ENCODE data around the gene LAMA2. TPM values are rescaled to one million over a fixed set of nuclear protein-coding genes. Genes with fewer than 3 reads are reported as not detected.
A peak's percentile ranks its signal among the peaks of the same experiment; 100 is the strongest.

LAMA2 gene
- total and polyA plus RNA-seq, 4 donors = 5.2 to 105 (median 45.9) TPM

DNA sequence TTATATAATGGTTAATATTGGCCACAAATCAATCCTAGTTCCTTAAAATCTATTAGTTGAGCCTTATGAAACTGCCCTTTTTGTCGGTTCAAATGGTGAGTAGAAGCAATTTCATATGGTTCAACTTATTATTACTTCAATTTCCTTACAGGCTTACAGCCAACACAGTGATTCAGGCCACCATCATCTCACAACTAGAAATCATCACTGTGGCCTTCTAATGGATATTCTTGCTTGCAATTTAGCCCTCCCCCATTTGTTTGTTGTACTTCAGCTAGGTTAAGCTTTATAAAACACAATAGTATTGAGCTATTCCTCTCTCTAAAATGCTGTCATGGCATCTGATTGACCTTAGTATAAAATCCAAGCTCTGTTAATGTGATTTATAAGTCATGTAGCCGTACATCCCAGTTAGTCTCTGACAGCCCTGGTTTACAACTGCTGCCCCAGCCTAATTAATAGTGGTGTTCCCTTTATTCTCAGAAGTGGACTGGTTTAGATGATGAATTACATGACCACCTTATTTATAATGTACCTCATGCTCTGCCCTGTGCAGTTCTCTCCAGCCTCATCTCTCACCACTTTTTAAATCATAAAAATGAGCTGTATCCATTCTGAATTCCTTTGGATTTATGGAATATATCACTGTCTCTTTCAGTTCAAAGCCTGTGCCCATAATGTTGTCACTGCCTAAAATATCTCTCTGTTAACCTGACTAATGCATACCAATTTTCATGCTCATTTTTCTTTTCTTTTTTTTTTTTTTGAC is 36.7 kb downstream of the LAMA2 start:
- no peak for ATAC-seq (ENCODE audit: insufficient read depth, low FRiP score)
- no peak for TF ChIP-seq CTCF (IDR thresholded peaks at IDR 0.05; ENCODE audit: control extremely low read depth, extremely low read depth)
- Histone ChIP-seq H3K9me3 (ENCODE audit: control insufficient read depth in 4 of 4, insufficient read depth in 3 of 4, low read length in 3 of 4) (no peaks in the 10 kb centered on the region), H3K9ac (ENCODE audit: insufficient read depth in 1 of 2, low read length in 2 of 2) (no peak overlapping the region), H3K27me3 (ENCODE audit: control insufficient read depth in 3 of 3, insufficient read depth in 3 of 3, low read length in 2 of 3) (no peaks in the 10 kb centered on the region), H3K4me3 (no peak overlapping the region), H3K36me3 (ENCODE audit: control insufficient read depth in 4 of 4, insufficient read depth in 4 of 4, low read length in 4 of 4) (no peaks in the 10 kb centered on the region), H3K4me1 (ENCODE audit: control insufficient read depth in 5 of 5, insufficient read depth in 5 of 5, low read length in 5 of 5) (peaks cover 0 to 6% (median 0%) of the 10 kb centered on the region in 5 donors), H3K27ac (ENCODE audit: low read depth in 1 of 2, low read length in 1 of 2) (peak overlapping the region in 1 of 2 donors; percentile 9)
- DNase-seq = no peak
- WGBS, 2 donors = 85 to 86% methylated on average over 2 of the region's 2 CpGs

DNA sequence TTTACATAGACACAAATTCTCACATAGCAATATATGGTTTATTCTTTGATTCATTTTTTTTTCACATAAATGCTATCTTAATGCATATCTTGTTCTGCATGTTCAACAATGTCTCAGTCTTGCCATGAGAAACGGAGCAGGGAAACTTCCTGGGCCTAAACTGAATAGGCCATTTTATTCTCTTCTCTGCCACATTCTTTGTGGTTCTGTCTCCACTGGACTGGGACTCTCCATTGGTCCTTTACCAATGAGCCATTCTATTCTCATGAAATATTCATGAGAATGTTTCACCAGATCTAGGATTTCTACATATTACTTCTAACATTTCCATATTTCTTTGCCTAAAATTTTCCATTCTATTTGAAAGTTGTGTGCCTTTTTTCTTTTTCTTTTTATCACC is 42.8 kb downstream of the LAMA2 start:
- Histone ChIP-seq H3K27ac (ENCODE audit: low read depth in 1 of 2, low read length in 1 of 2) (no peak overlapping the region), H3K36me3 (ENCODE audit: control insufficient read depth in 4 of 4, insufficient read depth in 4 of 4, low read length in 4 of 4) (peaks cover 2 to 10% (median 8%) of the 10 kb centered on the region in 4 donors), H3K27me3 (ENCODE audit: control insufficient read depth in 3 of 3, insufficient read depth in 3 of 3, low read length in 2 of 3) (no peaks in the 10 kb centered on the region), H3K4me1 (ENCODE audit: control insufficient read depth in 5 of 5, insufficient read depth in 5 of 5, low read length in 5 of 5) (peaks cover 0 to 10% (median 0%) of the 10 kb centered on the region in 5 donors), H3K4me3 (no peak overlapping the region), H3K9ac (ENCODE audit: insufficient read depth in 1 of 2, low read length in 2 of 2) (no peak overlapping the region), H3K9me3 (ENCODE audit: control insufficient read depth in 4 of 4, insufficient read depth in 3 of 4, low read length in 3 of 4) (peaks cover 0 to 4% (median 0%) of the 10 kb centered on the region in 4 donors)
- ATAC-seq (ENCODE audit: insufficient read depth, low FRiP score) (no peak), DNase-seq (no peak)
- no peak for TF ChIP-seq CTCF (IDR thresholded peaks at IDR 0.05; ENCODE audit: control extremely low read depth, extremely low read depth)
- 84 to 89% methylated on average over 1 of the region's 1 CpG for WGBS, 2 donors

- DNase-seq = no peak
These were observed 46.9 kb downstream of the LAMA2 start for GRCh38 chr6:128929869-128930268.

More at GRCh38 chr6:128929869-128930268, 46.9 kb downstream of the LAMA2 start:
- H3K4me3 ChIP-seq = no peak overlapping the region
- peaks cover 0 to 10% (median 0%) of the 10 kb centered on the region in 5 donors for H3K4me1 ChIP-seq (ENCODE audit: control insufficient read depth in 5 of 5, insufficient read depth in 5 of 5, low read length in 5 of 5)
- H3K36me3 ChIP-seq (ENCODE audit: control insufficient read depth in 4 of 4, insufficient read depth in 4 of 4, low read length in 4 of 4) = peaks cover 2 to 10% (median 8%) of the 10 kb centered on the region in 4 donors
- H3K27ac ChIP-seq (ENCODE audit: low read depth in 1 of 2, low read length in 1 of 2) = no peak overlapping the region
- ATAC-seq (ENCODE audit: insufficient read depth, low FRiP score) = no peak
- H3K9me3 ChIP-seq (ENCODE audit: control insufficient read depth in 4 of 4, insufficient read depth in 3 of 4, low read length in 3 of 4) = peaks cover 0 to 4% (median 0%) of the 10 kb centered on the region in 4 donors
- WGBS, 2 donors = 42% methylated on average over 34 of the region's 34 CpGs
- no peak for TF ChIP-seq CTCF (IDR thresholded peaks at IDR 0.05; ENCODE audit: control extremely low read depth, extremely low read depth)
- no peak overlapping the region for H3K9ac ChIP-seq (ENCODE audit: insufficient read depth in 1 of 2, low read length in 2 of 2)
- no peaks in the 10 kb centered on the region for H3K27me3 ChIP-seq (ENCODE audit: control insufficient read depth in 3 of 3, insufficient read depth in 3 of 3, low read length in 2 of 3)
